Fibroblast of peridontal ligament (primary cell): ENCODE data around the gene SCAF8.
A peak's percentile ranks its signal among the peaks of the same experiment; 100 is the strongest.
"Not testable (repeated sequence)": the region's sequence is repeated elsewhere in the genome, so short reads cannot be mapped to it uniquely, and the experiment has no call there.

Experiments used
- DNase-seq: peaks from one replicate; pipeline ENCODE4 v3.0.0-alpha.2; 2010; ENCODE audit errors: extremely low read depth

Gene SCAF8

GRCh38 chr6:154733626-154734382 is 588 bp downstream of the SCAF8 start:
- peak; percentile 94 for DNase-seq

- no peak for DNase-seq
These were observed 3.5 kb downstream of the SCAF8 start for GRCh38 chr6:154736618-154737259.

- DNase-seq, result no peak
These were observed 4.2 kb downstream of the SCAF8 start for GRCh38 chr6:154737424-154737823.

GRCh38 chr6:154738551-154738961 is 5.3 kb downstream of the SCAF8 start:
- DNase-seq, result peak; percentile 45

- DNase-seq, result no peak
These were observed 7.4 kb downstream of the SCAF8 start for GRCh38 chr6:154740658-154741057.

- DNase-seq, result no peak
These were observed 9.7 kb downstream of the SCAF8 start for GRCh38 chr6:154742891-154743290.

- DNase-seq, result not testable (repeated sequence)
These were observed 11.0 kb downstream of the SCAF8 start for GRCh38 chr6:154744029-154744745.

GRCh38 chr6:154745243-154745642 is 12.0 kb downstream of the SCAF8 start:
- DNase-seq, result no peak

GRCh38 chr6:154749341-154749740 is 16.1 kb downstream of the SCAF8 start:
- no peak for DNase-seq

GRCh38 chr6:154751011-154751800 is 18.0 kb downstream of the SCAF8 start:
- no peak for DNase-seq

GRCh38 chr6:154752022-154752421 is 18.8 kb downstream of the SCAF8 start:
- DNase-seq, result no peak

GRCh38 chr6:154754152-154754551 is 20.9 kb downstream of the SCAF8 start:
- DNase-seq, result peak; percentile 19

- DNase-seq, result no peak
These were observed 24.3 kb downstream of the SCAF8 start for GRCh38 chr6:154757352-154758050.

GRCh38 chr6:154758125-154758524 is 24.9 kb downstream of the SCAF8 start:
- no peak for DNase-seq

GRCh38 chr6:154763650-154764049 is 30.4 kb downstream of the SCAF8 start:
- peak; percentile 27 for DNase-seq

GRCh38 chr6:154765273-154765672 is 32.1 kb downstream of the SCAF8 start:
- no peak for DNase-seq

GRCh38 chr6:154766288-154766687 is 33.1 kb downstream of the SCAF8 start:
- peak; percentile 36 for DNase-seq

GRCh38 chr6:154767003-154767723 is 33.9 kb downstream of the SCAF8 start:
- peak; percentile 40 for DNase-seq

GRCh38 chr6:154768280-154768679 is 35.1 kb downstream of the SCAF8 start:
- DNase-seq, result no peak

- DNase-seq, result no peak
These were observed 40.4 kb downstream of the SCAF8 start for GRCh38 chr6:154773610-154774089.
